NCI-H2081 (cell line): ENCODE data around the gene ADAM12.

Experiments
- DNase-seq, 2 experiments: peaks; one replicate each; lab custom pipeline; 2025; lab: John Stamatoyannopoulos, UW

Gene ADAM12

DNA sequence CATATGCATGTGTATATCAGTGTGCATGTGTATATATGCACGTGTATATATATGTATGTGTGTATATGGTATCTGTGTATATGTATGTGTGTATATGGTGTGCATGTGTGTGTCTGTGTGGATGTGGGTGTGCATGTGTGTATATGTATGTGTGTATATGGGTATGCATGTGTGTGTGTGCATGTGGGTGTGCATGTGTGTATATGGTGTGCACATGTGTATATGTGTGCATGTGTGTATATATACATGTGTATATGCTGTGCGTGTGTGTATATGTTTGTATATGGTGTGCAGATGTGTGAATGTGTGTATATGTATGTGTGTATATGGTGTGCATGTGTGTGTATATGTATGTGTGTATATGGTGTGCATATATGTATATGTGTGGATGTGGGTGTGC is 245.2 kb downstream of the ADAM12 start:
- DNase-seq, result no peak

DNA sequence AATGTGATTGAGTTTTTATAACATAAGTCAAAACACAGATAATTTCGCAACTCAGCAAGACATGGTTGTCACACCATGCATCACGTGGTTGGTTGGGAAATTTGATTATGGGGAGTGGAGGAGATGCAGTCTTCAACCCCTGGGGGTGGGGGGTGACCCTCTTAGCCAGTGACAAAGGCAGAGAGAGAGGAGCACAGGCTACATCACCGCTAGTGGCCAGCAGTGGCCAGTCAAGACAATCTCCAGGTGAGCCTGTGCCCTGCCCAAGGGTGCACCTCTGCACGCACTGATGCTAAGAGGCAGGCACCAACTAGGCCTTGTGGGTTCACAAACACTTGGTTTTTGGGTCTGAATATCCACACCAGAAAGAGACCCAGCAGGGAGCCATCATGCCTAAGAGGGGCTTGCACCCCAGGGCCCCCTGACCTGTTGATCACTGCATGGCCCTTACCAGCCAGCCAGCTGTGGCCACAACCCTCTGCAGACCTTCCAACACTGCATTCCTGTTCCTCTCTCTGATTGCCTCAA is 247.5 kb downstream of the ADAM12 start:
- DNase-seq, result no peak

DNA sequence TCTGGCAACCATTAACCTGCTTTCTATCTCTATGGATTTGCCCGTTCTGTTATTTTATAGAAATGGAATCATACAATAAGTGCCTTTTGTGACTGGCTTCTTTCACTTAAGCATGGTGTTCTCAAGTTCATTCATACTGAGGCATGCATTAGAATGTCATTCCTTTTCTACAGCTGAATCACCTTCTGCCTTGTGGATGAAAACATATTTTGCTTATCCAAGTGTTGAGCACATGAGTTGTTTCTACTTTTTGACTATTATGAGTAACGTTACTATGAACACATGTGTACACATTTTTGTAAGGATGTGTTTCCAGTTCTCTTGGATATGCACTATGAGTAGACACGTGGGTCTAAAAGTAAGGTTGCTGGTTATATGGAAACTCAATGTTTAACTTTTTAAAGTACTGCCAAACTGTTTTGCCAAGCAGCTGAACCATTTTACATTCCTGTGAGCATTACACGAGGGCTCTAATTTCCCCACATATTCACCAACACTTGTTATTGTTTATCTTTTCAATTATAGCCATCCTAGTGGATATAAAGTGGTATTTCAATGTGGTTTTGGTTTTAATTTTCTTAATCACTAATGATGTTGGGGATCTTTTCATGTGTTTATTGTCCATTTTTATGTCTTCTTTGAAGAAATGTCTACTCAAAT is 250.6 kb downstream of the ADAM12 start:
- DNase-seq, result no peak

DNA sequence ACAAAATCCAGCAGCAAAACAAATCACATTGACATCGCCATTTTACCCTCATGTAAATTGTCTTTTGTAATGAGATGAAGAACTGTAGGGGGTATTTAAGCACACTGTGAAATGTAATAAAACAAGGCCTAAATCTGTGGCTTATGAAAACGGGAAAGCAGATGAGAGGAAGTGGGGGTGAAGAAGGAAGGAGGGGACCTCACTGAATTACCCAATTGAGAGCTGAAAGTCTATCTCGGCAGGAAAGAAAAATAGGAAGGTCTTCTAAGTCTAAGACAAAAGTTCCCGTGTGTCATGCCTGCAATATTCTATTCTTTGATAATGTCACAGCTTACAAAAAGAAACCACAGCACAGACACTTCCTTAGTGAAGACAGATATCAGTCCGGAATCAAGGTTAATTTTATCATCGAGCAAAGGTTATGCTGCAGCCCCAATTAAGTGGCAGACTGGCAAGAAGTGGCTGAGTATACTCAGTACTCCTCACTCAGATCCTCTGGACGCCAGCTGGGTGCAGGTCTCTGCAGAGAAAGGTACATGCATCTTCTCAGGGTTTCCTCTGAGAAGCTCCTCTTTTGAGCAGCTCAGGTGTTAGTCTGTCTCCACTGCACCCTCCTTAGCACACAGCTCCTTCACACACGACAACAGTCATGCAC is 252.2 kb downstream of the ADAM12 start:
- no peak for DNase-seq

DNA sequence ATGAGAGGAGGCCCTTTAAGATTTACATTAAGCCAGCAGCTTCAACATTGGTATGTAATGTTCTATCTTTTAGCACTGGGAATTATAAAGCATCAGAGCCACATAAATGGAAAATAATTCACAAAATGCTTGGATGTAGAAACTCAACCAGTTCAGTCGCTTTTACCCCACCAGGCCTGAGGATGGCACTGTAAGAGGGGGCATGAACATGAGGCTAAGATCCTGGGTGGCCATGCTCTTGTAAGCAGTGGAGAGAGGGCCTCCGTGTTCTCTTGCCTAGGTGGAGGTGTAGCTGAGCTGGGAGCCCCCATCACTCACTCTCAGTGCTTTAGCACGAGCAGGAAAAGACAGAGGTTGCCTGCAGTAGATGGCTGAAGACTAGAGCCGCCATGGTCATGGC is 253.1 kb downstream of the ADAM12 start:
- no peak for DNase-seq

DNA sequence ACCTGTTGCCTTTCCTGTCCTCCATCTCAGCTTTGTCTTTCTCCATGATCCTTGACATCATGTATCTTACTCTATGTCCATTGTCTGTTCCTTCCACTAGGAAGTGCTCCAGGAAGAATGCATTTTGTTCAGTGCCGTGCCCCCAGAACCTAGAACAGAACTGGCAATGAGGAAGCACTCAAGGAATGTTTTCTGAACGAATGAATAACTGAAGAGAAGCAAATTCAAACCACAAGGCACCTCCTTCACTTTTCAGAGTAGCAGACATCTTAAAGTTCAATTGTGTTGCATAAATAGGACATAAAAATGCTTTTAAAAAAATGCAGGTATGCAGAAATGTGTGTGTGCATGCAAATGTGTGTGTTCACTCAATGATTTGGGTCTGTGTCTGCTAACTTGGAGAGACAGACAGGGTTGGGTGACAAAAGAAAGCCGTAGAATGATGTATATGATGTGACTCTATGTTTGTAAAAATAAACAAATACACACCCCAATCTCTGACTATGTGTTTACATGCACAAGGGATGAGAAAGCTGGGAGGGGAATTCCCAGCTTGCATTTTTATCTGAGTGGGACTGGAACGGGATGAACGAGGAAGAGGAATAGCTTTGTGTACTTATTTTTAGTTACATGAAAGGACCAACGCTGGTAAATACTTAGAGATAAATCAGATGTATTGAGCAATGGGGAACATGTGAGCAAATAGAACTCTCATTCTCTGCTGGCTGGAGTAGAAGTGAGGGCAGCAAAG is 254.2 kb downstream of the ADAM12 start:
- DNase-seq, result no peak

DNA sequence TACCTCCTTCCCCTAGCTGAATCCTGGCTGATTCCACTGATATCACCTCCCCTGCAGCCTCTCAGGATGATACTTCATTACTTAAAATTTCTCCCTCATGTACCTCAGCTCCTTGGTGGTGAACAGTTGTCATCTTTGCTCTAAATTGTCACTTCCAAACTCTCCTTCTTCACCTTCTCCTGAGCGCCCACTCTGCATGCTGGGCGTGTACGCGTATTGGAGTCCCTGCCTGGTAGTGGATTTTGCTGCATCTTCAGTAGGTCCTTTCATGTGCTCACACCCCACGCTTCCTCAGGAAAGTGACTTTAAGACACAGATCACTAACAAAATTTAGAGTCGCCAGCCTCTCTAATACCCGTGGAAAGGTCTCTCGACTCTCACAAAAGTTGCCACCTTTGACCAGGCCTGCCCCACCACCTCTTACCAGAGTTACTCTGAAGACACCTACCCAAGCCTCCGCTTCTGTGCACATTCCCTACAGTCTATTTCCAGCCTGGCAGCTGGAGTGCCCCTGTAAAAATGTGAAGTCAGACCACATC is 255.1 kb downstream of the ADAM12 start:
- DNase-seq, result no peak

DNA sequence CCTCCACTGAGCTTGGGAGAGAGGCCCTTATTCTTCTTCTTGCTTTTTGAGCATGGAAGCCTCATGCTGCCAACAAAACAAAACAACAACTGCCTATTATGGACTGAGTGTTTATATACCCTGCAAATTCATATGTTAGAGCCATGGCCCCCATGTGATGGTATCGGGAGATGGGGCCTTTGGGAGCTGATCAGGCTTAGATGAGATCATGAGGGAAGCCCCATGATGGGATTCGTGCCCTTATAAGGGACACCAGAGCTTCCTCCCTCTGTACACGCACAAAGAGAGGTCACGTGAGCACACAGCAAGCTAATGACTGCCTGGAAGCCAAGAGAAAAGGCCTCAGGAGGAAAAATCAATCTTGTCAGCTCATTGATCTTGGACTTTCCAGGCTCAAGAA is 256.9 kb downstream of the ADAM12 start:
- no peak for DNase-seq

DNA sequence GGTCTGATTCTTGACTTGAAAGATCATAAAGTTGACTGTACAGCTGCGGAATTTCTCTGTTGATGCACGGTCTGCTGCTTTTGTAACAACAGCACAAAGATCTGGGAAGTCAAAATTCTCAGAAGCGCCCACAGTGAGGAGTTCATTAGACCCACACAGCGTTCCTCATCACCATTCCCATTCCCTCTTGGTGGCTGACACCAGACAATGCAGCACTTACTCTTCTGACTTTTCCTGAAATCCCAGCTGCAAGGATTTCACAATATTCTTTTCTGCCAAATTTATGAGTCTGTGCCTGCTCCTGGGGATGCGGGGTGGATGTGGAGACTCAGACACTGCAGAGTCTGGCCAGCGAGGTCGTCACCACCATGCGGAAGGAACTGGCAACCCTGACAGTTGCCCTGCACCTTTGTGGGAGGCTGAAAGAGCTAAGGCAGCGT is 258.0 kb downstream of the ADAM12 start:
- DNase-seq, result no peak

DNA sequence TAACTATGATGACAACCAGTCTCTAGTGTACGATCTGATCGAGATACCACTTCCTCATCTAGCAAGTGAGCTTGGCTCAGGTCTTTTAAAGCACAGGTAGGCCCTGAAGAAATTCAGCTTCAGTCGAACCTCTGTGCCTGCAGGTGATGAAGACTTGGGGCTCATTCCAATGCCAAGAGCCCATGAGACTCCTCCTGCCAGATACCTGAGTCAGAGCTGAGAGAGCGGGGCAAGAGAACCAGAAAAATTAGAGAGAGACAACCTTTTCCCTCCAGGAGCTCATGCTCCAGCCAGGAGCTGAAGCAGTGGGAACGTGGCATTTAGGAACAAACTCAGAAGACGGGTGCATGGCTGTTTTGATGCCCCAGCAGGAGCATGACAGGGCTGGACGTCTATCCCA is 259.3 kb downstream of the ADAM12 start:
- no peak for DNase-seq

DNA sequence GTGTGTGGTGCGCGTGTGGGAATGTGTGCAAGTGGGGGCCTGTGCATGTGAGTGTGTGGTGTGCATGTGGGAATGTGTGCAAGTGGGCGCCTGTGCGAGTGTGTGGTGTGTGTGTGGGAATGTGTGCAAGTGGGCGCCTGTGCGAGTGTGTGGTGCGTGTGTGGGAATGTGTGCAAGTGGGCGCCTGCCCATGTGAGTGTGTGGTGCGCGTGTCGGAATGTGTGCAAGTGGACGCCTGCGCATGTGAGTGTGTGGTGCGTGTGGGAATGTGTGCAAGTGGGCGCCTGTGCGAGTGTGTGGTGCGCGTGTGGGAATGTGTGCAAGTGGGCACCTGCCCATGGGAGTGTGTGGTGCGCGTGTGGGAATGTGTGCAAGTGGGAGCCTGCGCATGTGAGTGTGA is 259.7 kb downstream of the ADAM12 start:
- no peak for DNase-seq

DNA sequence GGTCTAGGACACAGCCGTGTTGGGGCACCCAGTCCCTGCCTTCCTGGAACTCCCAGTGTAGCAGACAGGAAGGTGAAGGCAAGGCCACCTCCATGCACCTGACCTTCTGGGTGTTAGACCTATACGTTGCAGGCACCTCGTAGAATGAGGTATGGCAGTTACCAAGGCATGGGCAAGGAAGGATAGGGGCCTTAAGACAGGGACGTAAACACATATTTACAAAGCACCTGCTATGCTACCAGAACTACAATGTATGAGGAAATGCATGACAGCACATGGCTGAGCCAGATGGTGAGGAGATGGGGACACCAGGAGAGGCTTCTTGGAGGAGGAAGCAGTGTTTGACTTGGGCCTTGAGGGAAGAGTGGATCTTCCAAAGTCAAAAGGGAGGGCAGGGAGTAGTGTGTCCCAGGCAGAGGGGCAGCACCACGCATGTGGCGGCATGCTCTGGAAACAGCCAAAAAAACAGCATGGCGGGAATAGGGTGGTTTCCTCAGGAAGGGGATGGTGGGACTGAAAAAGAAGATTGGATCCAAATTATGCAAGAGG is 260.7 kb downstream of the ADAM12 start:
- no peak for DNase-seq

DNA sequence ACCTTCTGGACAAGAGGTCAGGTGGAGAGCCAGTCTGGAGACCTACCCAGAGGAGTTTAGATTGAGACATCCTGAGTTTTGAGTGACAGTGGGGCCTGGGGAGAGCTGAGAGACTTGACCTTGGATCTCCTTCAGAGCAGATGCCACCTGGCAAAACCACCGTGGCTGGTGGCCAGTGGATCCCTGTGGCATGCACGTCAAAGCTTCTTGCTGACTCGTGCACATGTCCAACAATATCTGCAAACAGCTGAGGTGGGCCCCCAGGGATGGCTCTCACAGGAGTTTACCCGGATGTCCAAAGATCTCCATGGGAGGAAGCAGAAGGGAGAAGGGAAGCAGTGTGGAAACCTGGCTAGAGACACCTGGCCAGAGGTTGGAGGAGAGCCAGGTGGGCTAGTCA is 261.4 kb downstream of the ADAM12 start:
- DNase-seq, result no peak

DNA sequence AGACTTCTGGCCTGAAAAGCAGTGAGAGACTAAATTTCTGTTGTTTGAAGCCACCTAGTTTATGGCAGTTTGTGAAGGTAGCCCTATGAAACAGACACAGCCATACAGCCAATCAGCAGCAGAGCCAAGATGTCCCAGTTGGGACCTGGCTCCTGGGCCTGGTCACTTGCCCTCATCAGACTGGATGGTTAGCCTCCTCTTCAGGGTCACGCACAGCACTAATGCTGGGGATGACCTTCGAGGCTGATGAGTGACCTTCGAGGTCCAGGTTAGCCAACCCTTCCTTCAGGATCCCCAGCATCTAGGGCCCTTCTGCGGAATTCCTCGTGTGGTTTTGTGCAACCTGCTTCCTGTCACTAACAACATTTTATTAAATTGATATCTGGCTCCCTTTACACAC is 262.3 kb downstream of the ADAM12 start:
- DNase-seq, result no peak

DNA sequence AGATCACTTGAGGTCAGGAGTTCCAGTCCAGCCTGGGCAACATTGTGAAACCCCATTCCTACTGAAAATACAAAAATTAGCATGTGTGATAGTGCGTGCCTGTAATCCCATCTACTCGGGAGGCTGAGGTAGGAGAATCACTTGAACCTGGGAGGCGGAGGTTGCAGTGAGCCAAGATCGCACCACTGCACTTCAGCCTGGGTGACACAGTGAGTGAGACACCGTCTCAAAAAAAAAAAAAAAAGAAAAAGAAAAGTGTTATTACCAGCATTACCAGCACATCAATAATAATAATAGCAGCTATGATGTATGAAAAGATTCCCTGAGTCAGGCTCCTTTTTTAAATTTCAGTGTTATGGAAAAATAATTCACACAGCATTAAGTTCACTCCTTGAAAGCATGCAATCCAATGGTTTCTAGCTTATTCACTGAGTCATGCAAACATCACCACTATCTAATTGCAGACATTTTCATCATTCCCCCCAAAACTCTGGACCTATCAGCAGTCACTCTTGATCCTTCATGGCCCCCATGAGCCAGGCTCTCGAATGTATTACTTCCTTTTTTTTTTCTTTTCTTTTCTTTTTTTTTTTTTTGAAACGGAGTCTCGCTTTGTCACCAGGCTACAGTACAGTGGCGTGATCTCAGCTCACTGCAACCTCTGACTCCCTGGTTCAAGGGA is 263.5 kb downstream of the ADAM12 start:
- DNase-seq, result no peak

DNA sequence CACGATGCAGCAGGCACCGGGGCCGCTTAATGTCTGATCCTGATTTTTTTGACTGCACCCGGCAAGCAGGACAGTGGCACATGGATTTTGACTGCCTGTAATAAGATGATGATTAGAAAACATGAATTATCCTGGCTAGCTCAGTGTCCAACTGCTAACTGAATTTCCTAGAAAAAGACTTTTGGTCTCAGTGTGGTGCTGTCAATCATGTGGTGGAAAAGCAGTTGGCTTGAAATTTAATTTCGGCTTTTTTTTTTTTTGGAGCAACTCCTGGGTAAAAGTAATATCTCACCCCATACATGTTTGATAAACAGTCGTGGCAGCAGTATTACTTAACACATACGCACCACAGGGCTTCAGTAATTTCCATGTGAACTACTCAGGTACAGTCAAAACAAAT is 264.2 kb downstream of the ADAM12 start:
- no peak for DNase-seq

DNA sequence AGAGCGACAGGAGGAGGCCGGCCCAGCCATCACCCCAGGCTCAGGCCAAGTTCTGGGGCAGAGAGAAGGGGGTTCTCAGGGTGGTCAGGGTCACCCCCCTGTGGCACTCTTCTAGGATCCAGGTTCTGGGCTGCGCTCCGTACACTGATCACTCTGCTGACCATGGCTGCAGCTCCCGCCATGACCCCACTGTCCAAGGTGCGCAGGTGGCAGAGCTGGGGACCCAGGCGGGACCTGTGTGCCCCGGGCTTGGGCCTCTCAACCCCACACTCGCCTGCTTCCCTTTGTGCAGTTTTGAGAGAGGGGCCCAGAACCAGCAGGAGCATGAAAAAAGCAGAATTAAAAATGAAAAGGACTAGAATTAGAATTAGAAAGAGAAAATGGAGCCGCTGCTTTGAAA is 264.8 kb downstream of the ADAM12 start:
- no peak for DNase-seq

DNA sequence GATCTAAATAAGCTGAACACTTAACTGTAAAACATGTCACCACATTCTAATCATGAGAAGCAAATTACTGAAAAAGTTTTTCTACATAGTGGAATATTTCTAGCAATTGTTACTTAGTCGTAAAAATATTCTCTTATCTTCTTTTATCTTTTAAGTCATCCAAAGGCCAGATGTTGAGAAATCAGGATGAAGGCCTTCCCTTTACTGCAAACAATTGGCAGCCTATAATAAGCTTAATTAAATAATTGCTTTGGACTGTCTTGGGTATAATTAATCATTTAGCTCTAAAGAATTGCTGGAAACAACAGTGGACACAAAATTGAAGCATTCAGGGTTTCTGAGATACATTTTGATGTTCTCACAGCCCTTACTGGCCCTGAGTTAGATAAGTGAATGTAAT is 265.4 kb downstream of the ADAM12 start:
- no peak for DNase-seq

DNA sequence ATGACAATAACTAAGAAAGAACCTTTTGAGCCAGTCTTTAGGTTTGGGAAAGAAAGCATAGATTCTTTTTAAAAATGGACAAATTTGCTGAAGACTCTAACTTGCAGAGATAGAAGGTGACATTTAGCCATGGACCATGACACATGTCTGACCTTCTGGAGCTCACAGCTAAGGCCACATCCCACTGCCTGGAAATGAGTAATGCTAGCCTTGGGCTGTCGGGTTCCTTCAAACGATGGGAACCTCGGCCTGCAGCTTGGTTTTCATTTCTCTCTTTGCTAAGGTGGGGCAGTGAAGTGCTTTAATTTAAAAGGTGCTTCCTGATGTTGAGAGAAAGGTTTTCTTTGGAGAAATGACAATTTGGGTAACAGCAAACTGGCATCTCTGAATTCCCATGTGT is 268.7 kb downstream of the ADAM12 start:
- no peak for DNase-seq

DNA sequence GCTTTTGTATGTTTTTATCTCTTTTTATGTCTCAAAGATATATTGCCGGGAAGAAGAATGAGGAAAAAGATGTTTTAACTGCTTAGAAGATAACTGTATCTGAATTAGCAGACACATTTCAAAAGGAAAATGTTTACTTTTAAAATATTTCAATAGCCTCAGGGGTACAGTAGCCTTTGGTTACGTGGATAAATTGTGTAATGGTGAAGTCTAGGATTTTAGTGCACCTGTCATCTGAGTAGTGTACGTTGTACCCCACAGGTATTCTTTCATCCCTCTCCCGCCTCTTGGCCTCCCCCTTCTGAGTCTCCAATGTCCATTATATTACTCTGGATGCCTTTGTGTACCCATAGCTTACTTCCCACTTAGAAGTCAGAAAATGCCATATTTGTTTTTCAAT is 269.8 kb downstream of the ADAM12 start:
- no peak for DNase-seq

DNA sequence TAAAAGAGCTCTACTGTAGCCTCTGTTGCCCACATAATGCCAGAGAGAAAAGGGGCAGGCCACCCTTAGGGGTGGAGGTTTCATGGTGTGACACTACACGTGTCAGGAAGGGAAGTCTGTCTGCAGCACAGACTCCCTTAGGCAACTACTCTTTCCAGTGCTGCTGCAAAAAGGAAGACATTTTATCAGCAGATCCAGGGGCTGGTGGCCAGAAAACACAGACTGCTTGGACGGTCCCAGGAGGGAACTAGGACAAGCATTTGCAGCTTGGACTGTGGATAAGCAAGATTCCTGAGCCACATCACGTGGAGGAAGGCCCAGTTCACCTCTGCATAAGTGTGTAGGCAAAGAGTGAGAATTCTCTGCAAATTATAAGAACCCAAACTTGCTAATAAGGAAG is 271.1 kb downstream of the ADAM12 start:
- no peak for DNase-seq

DNA sequence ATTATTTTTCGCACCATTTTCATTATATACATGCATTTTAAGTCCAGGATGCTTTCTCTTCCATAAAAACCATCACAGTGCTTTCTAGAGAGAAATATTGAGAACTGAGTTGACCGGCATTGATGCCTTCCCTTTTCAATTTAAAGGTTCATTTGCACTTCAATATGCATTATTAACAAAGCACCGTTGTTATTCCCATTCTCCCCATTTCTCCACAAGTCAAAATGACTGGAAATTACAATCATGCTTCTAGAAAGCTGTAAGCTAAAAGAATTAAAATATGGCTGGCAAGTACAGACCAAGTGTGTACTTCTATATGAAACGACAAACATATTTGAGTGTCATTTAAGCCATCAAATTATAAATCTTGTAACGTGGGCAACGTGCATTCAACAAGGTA is 272.4 kb downstream of the ADAM12 start:
- DNase-seq, result no peak
